Keratinocyte (primary cell): ENCODE data around the gene SPATA12. TPM values are rescaled to one million over a fixed set of nuclear protein-coding genes. Genes with fewer than 3 reads are reported as not detected.

Experiments used
- DNase-seq: peaks from one replicate; pipeline ENCODE4 v3.0.0-alpha.2; 2011; ENCODE audit warnings: low read depth, missing footprints, low spot score
- FAIRE-seq: peaks from 2 replicates; lab custom pipeline; 2011; peaks lifted over from hg19 to GRCh38; lab: Jason Lieb, UNC
- H2AFZ ChIP-seq: 2 replicates; pipeline ENCODE4 v1.6.0; 2012; ENCODE audit warnings: low read length, control low read depth, inconsistent platforms; ENCODE audit not compliant: control insufficient read depth
- H3K27ac ChIP-seq: 2 replicates; pipeline ENCODE4 v1.5.1; 2011; ENCODE audit warnings: low read length; ENCODE audit not compliant: control insufficient read depth, insufficient read depth
- H3K27me3 ChIP-seq: 3 replicates; pipeline ENCODE4 v1.6.0; 2011; ENCODE audit warnings: low read length; ENCODE audit not compliant: control insufficient read depth, insufficient read depth; ENCODE audit errors: extremely low read depth
- H3K36me3 ChIP-seq, 2 experiments: 2 replicates in 1 of 2; 3 replicates in 1 of 2; pipeline ENCODE4 v1.5.1; 2011; ENCODE audit warnings: low read length in 2 of 2, mild to moderate bottlenecking in 1 of 2; ENCODE audit not compliant: control insufficient read depth in 2 of 2, insufficient read depth in 2 of 2; ENCODE audit errors: extremely low read depth in 1 of 2
- H3K4me1 ChIP-seq: 3 replicates; pipeline ENCODE4 v1.5.1; 2011; ENCODE audit warnings: low read length; ENCODE audit not compliant: control insufficient read depth, insufficient read depth; ENCODE audit errors: extremely low read depth
- H3K4me2 ChIP-seq: 3 replicates; pipeline ENCODE4 v1.6.0; 2011; ENCODE audit warnings: low read depth, low read length; ENCODE audit not compliant: control insufficient read depth, insufficient read depth; ENCODE audit errors: extremely low read depth
- H3K4me3 ChIP-seq, 3 experiments: fragments of 200-600 bp in 1 of 3; sonication (generic) in 1 of 3; 2 replicates in 2 of 3; 3 replicates in 1 of 3; pipeline ENCODE4 v1.5.1; 2011 to 2016; ENCODE audit warnings: low read length in 3 of 3, mild to moderate bottlenecking in 3 of 3, control low read depth in 2 of 3, inconsistent platforms in 1 of 3, low read depth in 1 of 3, mixed read lengths in 1 of 3, mixed run types in 1 of 3, moderate library complexity in 1 of 3; ENCODE audit not compliant: control insufficient read depth in 2 of 3, insufficient read depth in 2 of 3; ENCODE audit errors: extremely low read depth in 1 of 3
- H3K79me2 ChIP-seq: 2 replicates; pipeline ENCODE4 v1.6.0; 2012; ENCODE audit warnings: low read length; ENCODE audit not compliant: control insufficient read depth, insufficient read depth
- H3K9ac ChIP-seq: 3 replicates; pipeline ENCODE4 v1.6.0; 2011; ENCODE audit warnings: low read length; ENCODE audit not compliant: control insufficient read depth, insufficient read depth; ENCODE audit errors: extremely low read depth
- H3K9me1 ChIP-seq: 3 replicates; pipeline ENCODE4 v1.6.0; 2011; ENCODE audit warnings: low read length; ENCODE audit not compliant: control insufficient read depth, insufficient read depth; ENCODE audit errors: extremely low read depth
- H3K9me3 ChIP-seq: 2 replicates; pipeline ENCODE4 v1.5.1; 2012; ENCODE audit warnings: low read depth, low read length; ENCODE audit not compliant: control insufficient read depth
- H4K20me1 ChIP-seq: 3 replicates; pipeline ENCODE4 v1.6.0; 2011; ENCODE audit warnings: low read length; ENCODE audit not compliant: control insufficient read depth, insufficient read depth; ENCODE audit errors: extremely low read depth
- CTCF ChIP-seq, 3 experiments: IDR thresholded peaks in 1 of 3; conservative IDR thresholded peaks in 1 of 3; optimal IDR thresholded peaks in 1 of 3; 2 replicates in 2 of 3; 3 replicates in 1 of 3; pipeline versions ENCODE3 to v1.5.1; 2011; ENCODE audit warnings: low read length in 3 of 3, mild to moderate bottlenecking in 3 of 3, moderate library complexity in 2 of 3, control low read depth in 1 of 3, inconsistent platforms in 1 of 3; ENCODE audit not compliant: insufficient read depth in 2 of 3; ENCODE audit errors: extremely low read depth in 1 of 3
- EZH2 ChIP-seq: IDR thresholded peaks from one replicate; pipeline ENCODE4 v1.6.1; 2012; ENCODE audit warnings: inconsistent platforms, mild to moderate bottlenecking, low read length, moderate library complexity
- dilution Hi-C: fragments of 300-500 bp; cut with MboI; formaldehyde crosslinking; loops from one replicate; pipeline ENCODE4 v1.7.0; 2020; ENCODE audit warnings: low sequenced_read_pairs; ENCODE audit not compliant: extremely low pct_ligation_motif_present
- polyA plus RNA-seq, 5 experiments: library from polyadenylated mRNA; depleted of rRNA in 3 of 5; stranded (reverse) in 3 of 5; stranded (forward) in 1 of 5; unstranded in 1 of 5; fragments of >200 nt; gene quantifications; 1 replicate in 1 of 5; 2 replicates in 3 of 5; 3 replicates in 1 of 5; pipeline versions ENCODE4 v1.2.1 to v1.2.3, GENCODE V29; 2011 to 2012; ENCODE audit warnings: missing spikeins in 2 of 5, low read depth in 1 of 5, low replicate concordance in 1 of 5

The SPATA12 gene
- polyA plus RNA-seq, 1 donor (not counting 4 experiments of a cell fraction or from before 2014, with no cell fraction given), result 0.08 TPM

- Histone ChIP-seq H3K4me1 (no peaks in the 10 kb centered on the region), H4K20me1 (no peaks in the 10 kb centered on the region), H3K9me3 (no peaks in the 10 kb centered on the region), H3K79me2 (no peaks in the 10 kb centered on the region), H2AFZ (no peak overlapping the region), H3K36me3 (no peaks in the 10 kb centered on the region), H3K4me3 (no peak overlapping the region), H3K27me3 (no peaks in the 10 kb centered on the region), H3K4me2 (no peak overlapping the region), H3K27ac (no peak overlapping the region), H3K9ac (no peak overlapping the region), H3K9me1 (no peaks in the 10 kb centered on the region)
- dilution Hi-C loops, result no loop called here
- FAIRE-seq (no peak), DNase-seq (no peak)
- no peak for TF ChIP-seq CTCF (optimal IDR thresholded peaks at IDR 0.05 in 1 of 3, IDR thresholded peaks at IDR 0.05 in 1 of 3, conservative IDR thresholded peaks at IDR 0.05 in 1 of 3; ENCODE audit: extremely low read depth in 1 of 3, insufficient read depth in 2 of 3, low read length in 3 of 3)
- no peak for TF ChIP-seq EZH2
Measured at GRCh38 chr3:57118254-57118653, 57.8 kb downstream of the SPATA12 start.

DNA sequence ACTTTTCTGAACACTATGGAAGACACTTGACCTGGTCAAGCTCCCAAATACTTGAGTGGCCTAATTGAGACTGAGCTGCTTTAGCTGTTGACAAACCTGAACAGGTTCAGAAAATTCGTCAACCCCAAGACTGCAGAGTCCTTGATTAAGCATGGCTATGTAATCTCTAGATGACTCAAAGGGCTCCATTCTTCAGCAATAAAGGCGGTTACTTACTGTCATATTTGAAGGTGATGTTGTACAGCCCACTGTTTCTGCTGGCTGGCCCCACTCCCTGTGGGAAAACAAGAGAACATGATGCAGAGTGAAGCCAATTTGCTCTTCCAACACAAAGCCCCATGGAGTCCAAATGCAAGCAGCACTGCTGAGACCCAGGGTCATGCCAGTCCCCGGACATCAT, 59.6 kb downstream of the SPATA12 start:
- H3K4me2 ChIP-seq, result no peak overlapping the region
- H3K9me3 ChIP-seq, result no peaks in the 10 kb centered on the region
- no peak overlapping the region for H3K9ac ChIP-seq
- no peaks in the 10 kb centered on the region for H3K79me2 ChIP-seq
- FAIRE-seq, result no peak
- no peak overlapping the region for H3K27ac ChIP-seq
- no peak overlapping the region for H3K4me3 ChIP-seq
- H3K27me3 ChIP-seq, result no peaks in the 10 kb centered on the region
- dilution Hi-C loops, result no loop called here
- H4K20me1 ChIP-seq, result no peaks in the 10 kb centered on the region
- H3K4me1 ChIP-seq, result no peaks in the 10 kb centered on the region
- no peak for DNase-seq
- no peak overlapping the region for H2AFZ ChIP-seq
- H3K9me1 ChIP-seq, result no peaks in the 10 kb centered on the region
- no peaks in the 10 kb centered on the region for H3K36me3 ChIP-seq
- TF ChIP-seq CTCF (optimal IDR thresholded peaks at IDR 0.05 in 1 of 3, IDR thresholded peaks at IDR 0.05 in 1 of 3, conservative IDR thresholded peaks at IDR 0.05 in 1 of 3; ENCODE audit: extremely low read depth in 1 of 3, insufficient read depth in 2 of 3, low read length in 3 of 3) (no peak), EZH2 (no peak)
